Testis (tissue), 2 donors: ENCODE measurements around the gene AMMECR1L.

ENCODE experiments used
- POLR2A ChIP-seq: fragments of 450-650 bp; IDR thresholded peaks from one replicate; pipeline ENCODE4 v1.6.1; 2017; ENCODE audit warnings: antibody characterized with exemption, mild to moderate bottlenecking, moderate library complexity
- TF ChIP-seq, protein P1 (sequence below), 3 experiments: fragments of 450-650 bp in 2 of 3; fragments of 200-600 bp in 1 of 3; sonication (generic) in 1 of 3; IDR thresholded peaks; one replicate each; pipeline ENCODE4 v1.5.1; 2016 to 2019; ENCODE audit warnings: antibody characterized with exemption in 3 of 3, mild to moderate bottlenecking in 2 of 3, moderate library complexity in 1 of 3

DNA sequence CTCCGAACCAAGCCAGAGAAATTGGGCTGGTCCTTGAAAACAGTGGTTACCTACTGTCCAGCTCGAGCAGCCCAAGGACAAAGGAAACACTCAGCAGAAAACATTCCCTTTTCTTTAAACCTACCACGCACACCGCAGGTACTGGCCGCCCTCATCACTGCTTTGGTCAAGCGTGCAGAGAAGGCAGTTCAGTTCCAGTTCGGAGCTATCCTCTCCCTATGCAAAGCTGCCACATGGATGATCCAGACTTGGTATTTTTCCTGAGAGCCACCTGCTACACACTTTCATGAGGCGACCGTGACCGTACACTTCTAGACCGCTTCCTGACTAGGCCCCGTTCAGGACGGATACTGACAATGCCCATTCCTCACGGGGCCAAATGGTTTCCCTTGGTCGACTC, 23.5 kb downstream of the AMMECR1L start:
- TF ChIP-seq, protein P1, sequence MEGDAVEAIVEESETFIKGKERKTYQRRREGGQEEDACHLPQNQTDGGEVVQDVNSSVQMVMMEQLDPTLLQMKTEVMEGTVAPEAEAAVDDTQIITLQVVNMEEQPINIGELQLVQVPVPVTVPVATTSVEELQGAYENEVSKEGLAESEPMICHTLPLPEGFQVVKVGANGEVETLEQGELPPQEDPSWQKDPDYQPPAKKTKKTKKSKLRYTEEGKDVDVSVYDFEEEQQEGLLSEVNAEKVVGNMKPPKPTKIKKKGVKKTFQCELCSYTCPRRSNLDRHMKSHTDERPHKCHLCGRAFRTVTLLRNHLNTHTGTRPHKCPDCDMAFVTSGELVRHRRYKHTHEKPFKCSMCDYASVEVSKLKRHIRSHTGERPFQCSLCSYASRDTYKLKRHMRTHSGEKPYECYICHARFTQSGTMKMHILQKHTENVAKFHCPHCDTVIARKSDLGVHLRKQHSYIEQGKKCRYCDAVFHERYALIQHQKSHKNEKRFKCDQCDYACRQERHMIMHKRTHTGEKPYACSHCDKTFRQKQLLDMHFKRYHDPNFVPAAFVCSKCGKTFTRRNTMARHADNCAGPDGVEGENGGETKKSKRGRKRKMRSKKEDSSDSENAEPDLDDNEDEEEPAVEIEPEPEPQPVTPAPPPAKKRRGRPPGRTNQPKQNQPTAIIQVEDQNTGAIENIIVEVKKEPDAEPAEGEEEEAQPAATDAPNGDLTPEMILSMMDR (IDR thresholded peaks at IDR 0.05) = no peak
- TF ChIP-seq POLR2A = no peak
